Mammary epithelial cell (primary cell): Measurements from ENCODE around the gene SIL1.

Source experiments
- EZH2 ChIP-seq: IDR thresholded peaks from 2 replicates; pipeline ENCODE4 v1.6.1; 2012; ENCODE audit warnings: low read length, inconsistent platforms, borderline replicate concordance
- TF ChIP-seq, protein P1 (sequence below), 2 donors: IDR thresholded peaks in 1 of 2; conservative IDR thresholded peaks in 1 of 2; 2 replicates each; pipeline ENCODE4 v1.5.1; 2011 to 2012; ENCODE audit warnings: inconsistent platforms in 2 of 2, low read length in 2 of 2, mild to moderate bottlenecking in 2 of 2, control low read depth in 1 of 2, low read depth in 1 of 2; ENCODE audit not compliant: insufficient read depth in 1 of 2; ENCODE audit errors: extremely low read depth in 1 of 2

DNA sequence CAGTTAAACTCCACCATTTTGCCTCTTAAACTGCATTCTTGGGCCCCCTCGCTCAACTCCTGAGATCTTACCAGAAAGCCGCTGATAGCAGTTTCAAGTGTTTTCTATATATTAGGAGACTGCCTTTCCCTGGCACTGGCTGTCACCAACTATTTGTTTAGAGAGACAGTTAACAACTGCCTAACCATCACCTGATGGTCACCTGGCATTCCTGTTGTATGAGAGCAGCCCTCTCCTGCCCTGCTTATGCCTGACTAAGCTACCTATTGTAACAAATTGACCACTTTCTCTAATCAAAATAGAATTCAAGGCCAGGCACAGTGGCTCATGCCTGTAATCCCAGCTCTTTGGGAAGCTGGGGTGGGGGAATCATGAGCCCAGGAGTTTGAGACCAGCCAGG lies 28.0 kb upstream of the SIL1 start:
- TF ChIP-seq, protein P1, sequence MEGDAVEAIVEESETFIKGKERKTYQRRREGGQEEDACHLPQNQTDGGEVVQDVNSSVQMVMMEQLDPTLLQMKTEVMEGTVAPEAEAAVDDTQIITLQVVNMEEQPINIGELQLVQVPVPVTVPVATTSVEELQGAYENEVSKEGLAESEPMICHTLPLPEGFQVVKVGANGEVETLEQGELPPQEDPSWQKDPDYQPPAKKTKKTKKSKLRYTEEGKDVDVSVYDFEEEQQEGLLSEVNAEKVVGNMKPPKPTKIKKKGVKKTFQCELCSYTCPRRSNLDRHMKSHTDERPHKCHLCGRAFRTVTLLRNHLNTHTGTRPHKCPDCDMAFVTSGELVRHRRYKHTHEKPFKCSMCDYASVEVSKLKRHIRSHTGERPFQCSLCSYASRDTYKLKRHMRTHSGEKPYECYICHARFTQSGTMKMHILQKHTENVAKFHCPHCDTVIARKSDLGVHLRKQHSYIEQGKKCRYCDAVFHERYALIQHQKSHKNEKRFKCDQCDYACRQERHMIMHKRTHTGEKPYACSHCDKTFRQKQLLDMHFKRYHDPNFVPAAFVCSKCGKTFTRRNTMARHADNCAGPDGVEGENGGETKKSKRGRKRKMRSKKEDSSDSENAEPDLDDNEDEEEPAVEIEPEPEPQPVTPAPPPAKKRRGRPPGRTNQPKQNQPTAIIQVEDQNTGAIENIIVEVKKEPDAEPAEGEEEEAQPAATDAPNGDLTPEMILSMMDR (conservative IDR thresholded peaks at IDR 0.05 in 1 of 2, IDR thresholded peaks at IDR 0.05 in 1 of 2; ENCODE audit: extremely low read depth in 1 of 2, insufficient read depth in 1 of 2, low read depth in 1 of 2, low read length in 2 of 2), result no peak
- TF ChIP-seq EZH2, result no peak
